ENCODE data around the gene INHBE.
"Not testable (repeated sequence)": the region's sequence is repeated elsewhere in the genome, so short reads cannot be mapped to it uniquely, and the experiment has no call there.

Gene INHBE

DNA sequence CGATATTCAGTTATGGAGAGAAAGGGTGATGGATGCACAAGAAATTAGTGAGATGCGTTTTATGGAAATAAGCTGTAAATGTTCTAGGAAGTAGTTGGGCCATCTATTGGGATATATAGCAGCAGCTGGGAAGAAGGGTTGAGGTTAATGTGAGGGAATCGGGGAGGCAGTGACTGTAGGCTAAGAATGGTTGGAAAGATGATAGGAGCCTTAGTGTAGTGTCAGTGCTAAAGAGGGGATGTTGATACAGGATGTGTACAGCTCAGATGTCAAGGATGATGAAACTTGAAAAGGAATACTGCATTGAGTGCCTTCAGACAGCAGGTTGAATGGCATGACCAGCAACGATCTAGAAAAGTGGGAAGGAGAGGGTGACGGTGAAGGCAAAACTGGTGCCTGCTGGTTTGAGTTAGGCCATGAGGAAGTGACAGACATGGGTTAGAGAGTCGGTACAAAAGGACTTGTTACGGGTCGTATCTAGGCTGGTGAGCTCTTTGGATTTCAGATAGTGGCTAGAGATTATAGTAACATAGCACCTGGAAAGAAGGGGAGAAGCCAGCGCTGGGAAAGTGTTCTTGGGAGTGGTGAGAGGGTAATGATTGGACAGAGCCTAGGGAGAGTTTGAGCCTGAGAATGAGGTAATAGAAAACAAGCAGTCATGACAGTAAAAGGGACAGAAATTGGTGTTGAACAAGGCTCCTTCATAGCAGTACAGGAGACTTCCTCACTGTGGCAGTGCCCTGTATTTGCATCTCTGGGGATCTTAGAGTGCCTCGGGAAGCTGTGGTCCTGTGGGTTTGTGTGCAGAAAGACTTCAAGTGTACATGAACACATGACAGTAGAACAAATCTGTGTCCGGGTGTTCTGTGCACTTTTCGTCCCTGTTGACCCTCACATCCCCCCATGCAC lies 42.4 kb downstream of the INHBE start:
- no peak for DNase-seq (ENCODE audit: low read depth)

DNA sequence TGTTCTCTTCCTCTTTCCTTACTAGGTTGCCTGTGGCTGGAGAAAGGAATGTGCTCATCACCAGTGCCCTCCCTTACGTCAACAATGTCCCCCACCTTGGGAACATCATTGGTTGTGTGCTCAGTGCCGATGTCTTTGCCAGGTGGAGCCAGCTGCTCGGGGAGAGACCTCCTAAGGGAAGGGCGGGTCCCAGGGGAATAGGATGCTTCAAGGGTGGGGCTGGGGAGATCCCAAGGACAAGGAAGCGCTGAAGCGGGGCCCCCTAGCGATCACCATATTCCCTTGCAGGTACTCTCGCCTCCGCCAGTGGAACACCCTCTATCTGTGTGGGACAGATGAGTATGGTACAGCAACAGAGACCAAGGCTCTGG lies 43.0 kb downstream of the INHBE start:
- DNase-seq (ENCODE audit: low read depth), result no peak

DNA sequence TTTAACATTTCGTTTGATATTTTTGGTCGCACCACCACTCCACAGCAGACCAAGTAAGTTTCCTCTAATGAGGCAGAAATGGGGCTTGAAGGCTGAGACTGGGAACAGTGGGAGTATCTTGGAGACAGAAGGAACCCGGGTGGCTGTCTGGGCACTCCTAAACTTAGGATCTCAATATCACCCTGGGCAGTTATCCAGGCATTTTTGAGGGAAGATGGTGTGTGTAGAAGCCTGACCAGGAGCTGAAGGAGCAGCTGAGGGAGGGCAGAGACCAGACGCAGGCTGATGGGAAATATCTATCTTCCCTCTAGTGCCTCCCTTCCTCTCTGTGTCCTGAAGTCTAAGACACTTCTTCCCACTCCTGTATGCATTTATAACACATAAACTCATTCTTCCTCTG lies 43.5 kb downstream of the INHBE start:
- DNase-seq (ENCODE audit: low read depth), result no peak

DNA sequence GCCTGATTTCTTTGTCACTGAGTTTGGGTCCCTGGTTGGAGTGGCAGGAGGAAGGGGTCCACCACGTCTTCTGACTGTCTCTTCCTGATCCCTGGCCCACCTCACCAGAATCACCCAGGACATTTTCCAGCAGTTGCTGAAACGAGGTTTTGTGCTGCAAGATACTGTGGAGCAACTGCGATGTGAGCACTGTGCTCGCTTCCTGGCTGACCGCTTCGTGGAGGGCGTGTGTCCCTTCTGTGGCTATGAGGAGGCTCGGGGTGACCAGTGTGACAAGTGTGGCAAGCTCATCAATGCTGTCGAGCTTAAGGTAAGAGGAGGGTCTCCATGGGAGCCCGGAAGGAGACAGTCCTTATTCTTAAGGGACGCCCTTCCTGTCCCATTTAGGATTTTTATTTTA lies 45.1 kb downstream of the INHBE start:
- DNase-seq (ENCODE audit: low read depth), result no peak

DNA sequence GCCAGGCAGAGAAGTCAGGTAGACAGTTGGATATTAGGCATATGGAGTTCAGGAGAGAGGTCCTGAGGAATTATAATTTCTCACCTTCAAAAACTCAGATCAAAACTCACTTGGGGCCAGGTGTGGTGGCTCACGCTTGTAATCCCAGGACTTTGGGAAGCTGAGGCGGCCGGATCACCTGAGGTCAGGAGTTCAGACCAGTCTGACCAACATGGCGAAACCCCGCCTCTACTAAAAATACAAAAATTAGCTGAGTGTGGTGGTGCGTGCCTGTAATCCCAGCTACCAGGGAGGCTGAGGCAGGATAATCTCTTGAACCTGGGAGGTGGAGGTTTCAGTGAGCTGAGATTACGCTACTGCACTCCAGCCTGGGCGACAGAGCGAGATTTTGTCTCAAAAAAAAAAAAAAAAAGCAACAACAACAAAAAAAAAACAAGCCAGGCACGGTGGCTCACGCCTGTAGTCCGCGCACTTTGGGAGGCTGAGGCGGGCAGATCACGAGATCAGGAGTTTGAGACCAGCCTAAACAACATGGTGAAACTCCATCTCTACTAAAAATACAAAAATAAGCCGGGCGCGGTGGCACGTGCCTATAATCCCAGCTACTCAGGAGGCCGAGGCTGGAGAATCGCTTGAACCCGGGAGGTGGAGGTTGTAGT lies 47.3 kb downstream of the INHBE start:
- DNase-seq (ENCODE audit: low read depth), result not testable (repeated sequence)

DNA sequence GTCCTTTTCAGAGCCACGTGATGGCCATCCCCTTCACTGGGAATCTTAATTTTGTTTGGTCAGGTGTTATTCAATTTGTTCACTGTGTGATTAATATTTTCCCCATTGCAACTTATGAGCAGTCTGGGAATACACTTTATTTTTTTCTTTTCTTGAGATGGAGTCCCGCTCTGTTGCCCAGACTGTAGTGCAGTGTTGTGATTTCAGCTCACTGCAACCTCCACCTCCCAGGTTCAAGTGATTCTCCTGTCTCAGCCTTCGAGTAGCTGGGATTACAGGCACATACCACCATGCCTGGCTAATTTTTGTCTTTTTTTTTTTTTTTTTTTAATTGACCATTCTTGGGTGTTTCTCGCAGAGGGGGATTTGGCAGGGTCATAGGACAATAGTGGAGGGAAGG lies 51.4 kb downstream of the INHBE start:
- DNase-seq (ENCODE audit: low read depth), result not testable (repeated sequence)

All from activated T-cell treated with anti-CD3 and anti-CD28 coated beads for 1 hour (primary cell).